ENCODE data around the gene MSANTD7.
"Not testable (repeated sequence)": the region's sequence is repeated elsewhere in the genome, so short reads cannot be mapped to it uniquely, and the experiment has no call there.

The MSANTD7 gene

GRCh38 chr10:14859775-14860174 lies 21.7 kb downstream of the MSANTD7 start:
- H3K9me3 ChIP-seq (replicated peaks; ENCODE audit: insufficient read depth, low read length): no peaks in the 10 kb centered on the region

GRCh38 chr10:14860791-14861190 lies 22.7 kb downstream of the MSANTD7 start:
- Histone ChIP-seq H3K36me3 (replicated peaks; ENCODE audit: insufficient read depth, low read length) (no peaks in the 10 kb centered on the region), H4K20me1 (ENCODE audit: insufficient read depth, low read length) (no peaks in the 10 kb centered on the region)

More at GRCh38 chr10:14859775-14860174, 21.7 kb downstream of the MSANTD7 start:
- no peak overlapping the region for H3K4me3 ChIP-seq (ENCODE audit: low read length)
- H3K27ac ChIP-seq (ENCODE audit: low read length): no peak overlapping the region
- no peaks in the 10 kb centered on the region for H4K20me1 ChIP-seq (ENCODE audit: insufficient read depth, low read length)
- no peak overlapping the region for H3K4me2 ChIP-seq (ENCODE audit: low read depth, low read length)
- no peak for DNase-seq
- no peaks in the 10 kb centered on the region; the same call in 1 of the 2 replicates for H3K36me3 ChIP-seq (replicated peaks; ENCODE audit: insufficient read depth, low read length)
- no peaks in the 10 kb centered on the region for H3K9me2 ChIP-seq (replicated peaks; ENCODE audit: insufficient read depth, low read length)
- no peak overlapping the region for H2AFZ ChIP-seq (ENCODE audit: low read length)
- H3K27me3 ChIP-seq (replicated peaks; ENCODE audit: insufficient read depth, low read length): no peaks in the 10 kb centered on the region
- H3K79me2 ChIP-seq (ENCODE audit: low read length): peaks cover 7% of the 10 kb centered on the region; the same call in 1 of the 2 replicates
- no peak overlapping the region for H3K9ac ChIP-seq (ENCODE audit: low read length)
- H3F3A ChIP-seq (ENCODE audit: insufficient read depth, low read length): peaks cover 4% of the 10 kb centered on the region; the same call in 1 of the 2 replicates
- TF ChIP-seq CTCF (IDR thresholded peaks at IDR 0.05; ENCODE audit: low read length) (no peak), EZH2 (optimal IDR thresholded peaks at IDR 0.05; ENCODE audit: low read depth, low read length) (no peak), EZH2phosphoT487 (IDR thresholded peaks at IDR 0.05; ENCODE audit: low read length) (no peak)
- peaks cover 16% of the 10 kb centered on the region; the same call in 1 of the 2 replicates for H3K4me1 ChIP-seq (ENCODE audit: low read length)

GRCh38 chr10:14864466-14864865 lies 26.4 kb downstream of the MSANTD7 start:
- H3K36me3 ChIP-seq (replicated peaks; ENCODE audit: insufficient read depth, low read length); H3K27ac ChIP-seq (ENCODE audit: low read length); H2AFZ ChIP-seq (ENCODE audit: low read length); H3K9ac ChIP-seq (ENCODE audit: low read length); H3F3A ChIP-seq (ENCODE audit: insufficient read depth, low read length); H3K9me3 ChIP-seq (replicated peaks; ENCODE audit: insufficient read depth, low read length); H3K4me2 ChIP-seq (ENCODE audit: low read depth, low read length); H3K9me2 ChIP-seq (replicated peaks; ENCODE audit: insufficient read depth, low read length); H3K4me3 ChIP-seq (ENCODE audit: low read length); H3K4me1 ChIP-seq (ENCODE audit: low read length); H4K20me1 ChIP-seq (ENCODE audit: insufficient read depth, low read length); H3K27me3 ChIP-seq (replicated peaks; ENCODE audit: insufficient read depth, low read length); DNase-seq: not testable (repeated sequence)
- H3K79me2 ChIP-seq (ENCODE audit: low read length): peaks cover 13% of the 10 kb centered on the region; the same call in 1 of the 2 replicates

More at GRCh38 chr10:14860791-14861190, 22.7 kb downstream of the MSANTD7 start:
- no peaks in the 10 kb centered on the region for H3K9me2 ChIP-seq (replicated peaks; ENCODE audit: insufficient read depth, low read length)
- no peak overlapping the region for H2AFZ ChIP-seq (ENCODE audit: low read length)
- no peak overlapping the region for H3K4me2 ChIP-seq (ENCODE audit: low read depth, low read length)
- no peaks in the 10 kb centered on the region for H3K27me3 ChIP-seq (replicated peaks; ENCODE audit: insufficient read depth, low read length)
- H3K4me1 ChIP-seq (ENCODE audit: low read length): peaks cover 16% of the 10 kb centered on the region; the same call in 1 of the 2 replicates
- H3K4me3 ChIP-seq (ENCODE audit: low read length): no peak overlapping the region
- H3K79me2 ChIP-seq (ENCODE audit: low read length): peaks cover 7% of the 10 kb centered on the region; the same call in 1 of the 2 replicates
- H3F3A ChIP-seq (ENCODE audit: insufficient read depth, low read length): peaks cover 4% of the 10 kb centered on the region; the same call in 1 of the 2 replicates
- H3K9me3 ChIP-seq (replicated peaks; ENCODE audit: insufficient read depth, low read length): no peaks in the 10 kb centered on the region
- no peak for DNase-seq
- H3K9ac ChIP-seq (ENCODE audit: low read length): no peak overlapping the region
- no peak for TF ChIP-seq EZH2phosphoT487 (IDR thresholded peaks at IDR 0.05; ENCODE audit: low read length)
- no peak for TF ChIP-seq EZH2 (optimal IDR thresholded peaks at IDR 0.05; ENCODE audit: low read depth, low read length)
- TF ChIP-seq CTCF (IDR thresholded peaks at IDR 0.05; ENCODE audit: low read length): no peak
- H3K27ac ChIP-seq (ENCODE audit: low read length): no peak overlapping the region

GRCh38 chr10:14864871-14865270 lies 26.8 kb downstream of the MSANTD7 start:
- not testable (repeated sequence) for H3K9me2 ChIP-seq (replicated peaks; ENCODE audit: insufficient read depth, low read length); H3K4me1 ChIP-seq (ENCODE audit: low read length); H3K27ac ChIP-seq (ENCODE audit: low read length); DNase-seq; H3K4me3 ChIP-seq (ENCODE audit: low read length); H3F3A ChIP-seq (ENCODE audit: insufficient read depth, low read length); H3K4me2 ChIP-seq (ENCODE audit: low read depth, low read length); H3K9me3 ChIP-seq (replicated peaks; ENCODE audit: insufficient read depth, low read length); H4K20me1 ChIP-seq (ENCODE audit: insufficient read depth, low read length); H3K27me3 ChIP-seq (replicated peaks; ENCODE audit: insufficient read depth, low read length); H2AFZ ChIP-seq (ENCODE audit: low read length); H3K36me3 ChIP-seq (replicated peaks; ENCODE audit: insufficient read depth, low read length); H3K9ac ChIP-seq (ENCODE audit: low read length)
- peaks cover 12% of the 10 kb centered on the region; the same call in 1 of the 2 replicates for H3K79me2 ChIP-seq (ENCODE audit: low read length)
